HG02571 (cell line): ENCODE results near the gene ABHD8.

Experiments used
- ATAC-seq: cut with Tn5 transposase; IDR thresholded peaks from one replicate; pipeline ENCODE4 v1.9.1; 2021; ENCODE audit warnings: mild to moderate bottlenecking, moderate library complexity; ENCODE audit not compliant: unreplicated experiment

Gene ABHD8

DNA sequence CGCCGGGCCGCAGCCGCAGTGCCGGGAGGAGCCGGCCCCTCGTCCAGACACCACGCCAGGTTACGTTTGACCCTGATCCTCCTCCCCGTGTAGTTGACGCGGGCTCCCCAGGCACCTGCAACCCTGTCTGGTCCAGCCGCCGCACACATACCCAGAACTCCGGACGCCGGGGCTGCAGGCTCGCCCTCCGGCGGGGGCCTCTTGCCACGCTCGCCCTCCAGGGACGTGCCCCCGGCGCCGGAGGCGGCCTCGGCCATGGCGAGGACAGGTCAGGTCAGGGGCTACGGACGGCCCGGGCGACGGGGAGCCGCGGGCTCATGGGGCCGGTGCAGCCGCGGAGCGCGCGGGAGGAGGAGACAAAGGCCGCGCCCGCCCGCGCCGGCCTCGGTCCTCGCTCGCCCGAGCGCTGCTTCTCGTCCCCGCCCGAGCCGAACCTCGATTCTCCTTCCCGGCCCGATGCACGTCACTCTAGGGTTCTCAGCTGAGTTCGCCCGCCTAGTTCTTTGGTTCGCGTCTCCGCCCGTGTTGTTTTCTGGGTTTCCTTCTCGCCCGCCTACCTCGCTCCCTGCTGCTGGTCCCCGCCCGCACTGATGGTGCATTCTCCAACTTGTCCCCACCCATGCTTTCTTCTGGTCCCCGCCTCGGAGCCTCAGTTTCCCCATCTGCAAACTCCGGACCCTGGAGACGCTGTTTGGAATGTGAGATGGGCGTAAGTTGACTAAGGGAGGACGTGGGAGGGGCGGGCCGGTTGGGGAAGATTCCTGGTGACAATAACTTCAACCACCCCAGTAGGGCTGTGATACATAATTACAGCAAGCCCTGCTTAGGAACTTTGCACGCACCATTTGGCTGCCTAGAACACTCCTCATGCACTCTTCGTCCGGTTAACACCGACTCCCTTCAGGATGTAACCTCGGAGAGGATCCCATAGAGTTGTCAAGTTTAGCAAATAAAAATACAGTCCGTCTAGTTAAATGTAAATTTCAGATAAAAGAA, 31.5 kb upstream of the ABHD8 start, which contains the start of gene ANO8:
Gene ANO8 (minus strand): TSS at position 442 of the 996 bp plus-strand sequence. CDS start 185 bp downstream, at position 257.
- peak; percentile 40 for ATAC-seq

DNA sequence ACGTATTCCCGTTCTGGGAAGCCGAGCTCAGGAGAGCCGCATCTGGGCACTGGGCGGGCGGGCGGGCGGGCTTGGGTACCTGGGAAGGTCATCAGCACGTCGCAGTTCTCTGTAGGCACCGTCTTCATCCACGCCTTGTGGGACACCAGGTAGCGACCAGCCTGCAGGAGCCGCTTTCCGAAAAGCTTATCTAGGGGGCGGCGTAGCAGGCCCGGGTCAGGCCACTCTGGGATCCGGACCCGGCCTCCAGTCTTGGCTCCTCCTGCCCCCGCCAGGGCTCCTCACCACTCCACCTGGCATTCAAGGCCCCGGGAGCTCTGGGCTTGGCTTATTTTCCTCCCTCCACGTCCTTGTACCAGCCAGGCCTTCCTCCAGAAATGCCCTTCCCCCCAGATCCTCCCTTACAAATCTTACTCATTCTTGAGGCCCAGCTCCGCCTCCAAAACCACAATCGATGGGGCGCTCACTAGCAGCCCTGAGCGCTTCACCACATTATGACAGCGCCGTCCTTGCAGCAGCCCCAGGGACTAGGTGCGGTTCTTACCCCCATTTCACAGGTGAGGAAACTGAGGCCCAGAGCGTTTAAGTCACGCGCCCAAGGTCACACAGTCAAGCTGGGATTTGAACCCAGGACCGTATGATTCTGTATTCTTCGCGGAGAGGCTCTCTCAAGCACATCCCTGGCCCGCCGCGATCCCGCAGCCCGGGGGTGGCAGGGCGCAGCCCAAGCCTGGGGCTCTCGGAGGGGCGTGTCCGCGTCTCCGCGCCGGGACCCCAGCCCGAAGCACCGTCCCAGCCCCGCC, 30.6 kb upstream of the ABHD8 start:
- ATAC-seq = no peak

DNA sequence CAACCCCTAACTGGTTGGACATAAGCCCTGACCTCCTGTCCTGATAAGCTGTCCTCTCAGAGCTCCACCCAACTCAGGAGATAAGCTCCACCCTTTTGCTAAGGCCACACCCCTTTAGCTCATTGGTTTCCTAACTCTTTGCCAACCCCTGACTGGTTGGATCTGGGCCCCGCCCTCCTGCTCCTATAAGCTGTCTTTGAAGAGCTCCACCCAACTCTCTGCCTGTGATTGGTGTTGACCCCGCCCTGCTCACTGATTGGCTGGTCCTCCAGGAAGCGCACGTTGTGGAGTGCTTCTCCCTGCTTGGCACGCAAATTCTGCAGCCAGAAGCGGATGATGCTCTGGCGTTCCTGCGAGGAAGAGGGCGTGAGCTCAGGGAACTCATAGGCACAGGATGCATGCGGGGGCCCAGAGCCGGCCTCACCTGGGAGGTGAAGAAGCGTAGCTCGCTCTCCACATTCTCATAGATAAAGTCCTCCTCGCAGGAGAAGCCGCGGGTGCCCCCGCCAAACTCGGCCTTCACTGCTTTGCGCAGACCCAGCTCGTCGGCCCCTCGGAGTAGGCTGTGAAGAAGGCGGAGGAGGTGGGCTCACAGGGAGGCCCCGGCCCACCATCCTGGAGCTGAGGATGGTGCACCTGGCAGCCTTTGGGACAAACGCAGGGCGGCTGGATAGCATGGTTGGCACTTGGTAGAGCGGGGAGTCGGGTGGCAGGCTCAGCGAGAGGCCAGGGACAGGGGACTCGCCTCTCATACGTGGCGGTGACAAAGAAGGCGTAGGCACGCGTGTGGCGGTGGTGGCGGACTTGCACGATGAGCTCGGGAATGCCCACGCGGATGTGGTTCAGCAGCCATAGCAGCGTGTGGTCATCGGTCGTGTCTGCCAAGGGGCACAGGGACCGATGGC, 29.7 kb upstream of the ABHD8 start:
- ATAC-seq = no peak

DNA sequence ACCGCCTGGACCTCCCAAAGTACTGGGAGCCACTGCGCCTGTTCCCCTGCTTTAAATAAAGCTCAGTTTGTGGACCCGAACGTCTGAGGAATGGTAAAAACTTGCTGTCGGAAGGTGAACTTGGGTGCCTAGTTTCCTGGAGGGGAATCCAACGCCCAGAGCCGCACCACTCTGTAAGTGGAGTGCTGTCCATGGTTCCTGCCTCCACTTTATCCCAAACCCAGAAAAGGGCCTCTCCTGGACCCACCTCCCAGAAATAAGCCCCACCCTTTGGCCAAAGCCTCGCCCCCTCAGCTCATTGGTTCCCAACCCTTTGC, 29.1 kb upstream of the ABHD8 start:
- ATAC-seq = no peak

DNA sequence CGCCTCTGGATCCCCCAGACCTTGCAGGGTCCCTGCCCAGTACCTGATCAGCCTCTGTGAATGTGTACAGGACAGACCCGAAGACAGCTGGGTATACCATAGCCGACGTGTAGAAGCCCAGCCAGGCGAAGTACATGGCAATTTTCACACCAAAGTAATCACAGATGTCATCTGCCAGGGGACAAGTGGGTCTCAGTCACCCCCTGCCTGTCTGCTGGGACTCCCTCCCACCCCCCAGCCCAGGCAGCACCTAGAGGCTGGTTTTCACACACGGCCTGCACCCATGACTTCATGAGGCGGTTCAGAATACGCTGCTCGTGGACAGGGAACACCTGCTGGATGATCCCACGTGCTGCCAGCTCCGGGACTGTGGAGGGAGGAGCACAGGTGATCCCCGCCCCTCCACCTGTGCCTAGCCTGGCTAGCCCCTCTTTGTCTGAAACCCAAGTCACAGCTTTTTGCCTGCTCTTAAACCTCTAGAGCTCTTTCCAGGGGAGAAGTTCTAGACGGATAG, 27.9 kb upstream of the ABHD8 start:
- ATAC-seq = no peak

DNA sequence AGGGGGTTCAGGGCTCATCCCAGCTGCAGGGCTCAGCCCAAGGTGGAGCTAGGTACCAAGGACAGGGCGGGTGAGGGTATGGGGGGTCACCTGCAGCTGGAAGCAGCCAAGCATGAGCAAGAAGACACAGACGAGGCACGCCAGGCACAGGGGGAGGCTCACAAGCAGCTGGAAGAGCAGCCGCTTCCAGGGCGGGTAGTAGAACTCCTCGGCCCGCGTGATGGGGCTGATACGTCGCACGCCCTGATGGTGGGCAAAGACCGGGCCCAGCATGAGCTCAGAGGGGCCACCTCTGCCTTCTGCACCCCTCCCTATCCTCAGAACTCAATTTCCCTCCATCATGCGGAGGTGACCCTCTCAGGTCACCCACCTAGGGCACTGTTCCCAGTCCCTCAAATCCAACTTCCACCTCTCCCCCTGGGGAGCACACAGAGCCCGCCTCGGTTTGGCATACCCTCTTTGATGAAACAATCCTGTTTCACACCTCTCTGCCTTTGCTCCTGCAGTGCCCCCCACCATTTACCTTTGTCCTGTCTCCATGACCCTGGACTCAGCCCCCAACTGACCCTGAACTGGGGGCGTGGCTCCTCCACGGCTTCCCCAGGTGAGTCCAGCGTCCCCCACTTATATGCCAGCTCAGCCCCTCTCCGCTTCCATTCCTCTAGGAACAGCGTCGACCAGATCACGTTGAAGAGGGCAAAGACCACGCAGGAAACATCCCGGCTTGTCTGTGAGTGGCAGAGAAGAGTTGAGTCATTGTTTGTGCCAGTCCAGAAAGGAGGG, 27.2 kb upstream of the ABHD8 start:
- ATAC-seq = no peak

DNA sequence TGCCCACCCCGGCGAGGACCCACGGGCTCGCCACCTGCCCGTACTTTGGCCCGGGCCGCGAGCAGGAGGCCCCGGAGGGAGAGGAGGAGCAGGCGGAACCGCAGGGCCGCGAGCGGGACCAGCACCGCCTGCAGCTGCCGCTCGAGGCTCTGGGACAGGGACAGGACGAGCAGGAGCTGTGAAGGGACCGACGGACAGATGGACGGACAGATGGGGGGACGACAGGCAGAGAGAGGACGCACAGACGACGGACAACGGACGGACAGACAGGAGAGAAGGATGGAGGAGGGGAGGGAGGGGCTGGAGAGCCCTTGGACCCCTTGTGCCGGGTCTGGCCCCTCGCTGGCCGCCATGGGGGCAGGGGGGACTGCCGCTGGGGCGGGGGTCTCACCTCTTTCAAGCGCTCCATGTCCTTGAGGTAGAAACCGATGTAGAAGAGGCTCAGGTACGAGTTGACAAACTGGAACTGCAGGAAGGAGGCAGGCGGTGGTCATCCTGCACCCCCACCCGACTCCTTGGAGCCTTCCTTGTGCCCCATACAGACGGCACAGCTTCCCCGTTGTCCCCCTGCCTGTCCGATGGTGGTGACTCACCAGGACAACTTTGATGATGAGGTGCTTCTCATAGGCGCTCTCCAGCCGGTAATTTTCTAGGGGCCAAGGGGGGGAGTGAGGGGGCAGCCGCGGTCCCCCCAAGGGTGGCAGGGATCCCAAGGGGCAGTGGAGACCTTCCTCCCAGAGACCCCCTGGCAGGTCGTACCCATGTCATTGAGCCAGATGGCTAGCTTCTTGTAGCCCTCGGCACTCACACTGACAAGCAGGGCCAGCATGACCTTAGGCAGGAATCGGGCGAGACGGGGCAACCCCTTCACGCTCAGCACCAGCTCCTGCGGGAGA, 26.4 kb upstream of the ABHD8 start:
- ATAC-seq = no peak

DNA sequence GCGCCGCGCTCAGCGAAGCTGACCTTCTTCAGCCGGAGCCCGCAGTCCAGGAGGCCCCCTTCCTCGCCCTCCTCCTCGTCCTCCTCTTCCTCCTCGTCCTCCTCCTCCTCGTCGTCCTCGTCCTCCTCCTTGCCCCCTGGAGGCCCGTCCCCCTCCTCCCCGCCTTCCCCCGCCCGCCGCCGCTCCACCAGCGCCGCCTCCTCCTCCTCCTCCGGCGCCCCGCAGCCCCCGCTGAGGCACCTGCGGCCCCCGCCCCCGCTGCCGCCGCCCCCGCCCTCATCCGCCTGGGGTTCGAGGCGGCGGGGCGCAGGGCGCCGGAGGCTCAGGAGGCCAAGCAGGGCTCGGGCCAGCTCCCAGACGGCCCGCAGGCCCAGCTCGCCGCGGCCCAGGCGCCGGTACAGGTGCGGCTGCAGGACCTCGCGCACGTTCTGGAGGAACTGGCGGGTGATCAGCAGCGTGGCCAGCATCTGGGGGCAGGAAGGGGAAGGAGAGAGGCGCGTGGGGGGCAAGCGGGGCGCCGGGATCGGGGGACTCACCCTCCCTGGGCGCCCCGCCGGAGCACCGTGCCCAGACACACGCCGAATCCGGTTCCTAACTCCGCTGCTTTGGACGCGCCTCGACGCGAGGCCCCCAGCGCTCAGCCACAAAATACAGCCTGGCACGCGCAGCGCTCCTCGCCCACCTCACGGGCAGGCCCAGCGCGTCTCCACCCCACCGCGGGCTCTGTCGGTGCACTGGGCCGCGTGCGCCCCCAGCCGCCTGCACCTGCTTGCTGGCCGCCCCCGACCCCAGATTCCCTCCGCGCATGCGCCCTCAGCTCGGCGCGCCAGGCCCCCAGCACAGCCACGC, 25.5 kb upstream of the ABHD8 start:
- no peak for ATAC-seq

DNA sequence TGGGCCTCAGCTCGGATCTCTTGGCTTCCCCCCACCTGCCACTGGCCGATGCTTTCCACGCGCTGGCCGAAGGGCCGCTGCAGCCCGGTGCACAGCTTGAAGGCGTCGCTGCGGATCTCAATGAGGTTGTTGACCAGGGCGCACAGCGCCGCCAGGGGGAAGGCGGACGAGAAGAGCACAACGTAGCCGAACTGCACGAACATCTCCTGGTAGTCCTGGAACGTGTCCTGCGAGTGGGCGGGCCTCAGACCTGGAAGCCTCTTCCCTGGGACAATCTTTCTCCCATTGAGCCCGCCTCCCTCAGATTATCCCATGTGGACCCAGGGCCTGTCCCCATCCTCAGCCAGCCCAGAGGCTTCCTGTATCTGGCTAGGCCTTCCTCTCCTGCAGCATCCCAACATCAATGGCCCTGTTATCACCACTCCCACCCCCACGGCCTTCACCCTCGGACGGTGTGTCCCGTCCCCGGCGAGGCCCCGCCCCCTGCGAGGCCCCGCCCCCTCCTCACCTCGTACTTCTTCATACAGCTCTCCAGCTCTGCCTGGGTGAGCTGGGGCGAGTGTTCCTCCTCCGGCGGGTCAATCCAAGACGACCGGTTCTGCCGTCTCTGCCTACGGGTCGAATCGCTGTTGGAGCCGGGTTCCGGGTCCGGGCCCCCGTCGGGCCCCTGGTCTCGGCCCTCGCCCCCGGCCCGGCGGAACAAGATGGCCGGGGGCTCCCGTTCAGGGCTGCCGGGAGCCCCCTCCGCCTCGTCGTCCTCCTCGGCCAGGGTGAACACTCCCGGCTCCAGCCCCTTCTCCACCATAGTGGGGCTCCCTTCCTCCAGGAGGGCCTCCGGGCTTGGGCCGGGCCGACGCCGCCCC, 24.7 kb upstream of the ABHD8 start:
- ATAC-seq = no peak

DNA sequence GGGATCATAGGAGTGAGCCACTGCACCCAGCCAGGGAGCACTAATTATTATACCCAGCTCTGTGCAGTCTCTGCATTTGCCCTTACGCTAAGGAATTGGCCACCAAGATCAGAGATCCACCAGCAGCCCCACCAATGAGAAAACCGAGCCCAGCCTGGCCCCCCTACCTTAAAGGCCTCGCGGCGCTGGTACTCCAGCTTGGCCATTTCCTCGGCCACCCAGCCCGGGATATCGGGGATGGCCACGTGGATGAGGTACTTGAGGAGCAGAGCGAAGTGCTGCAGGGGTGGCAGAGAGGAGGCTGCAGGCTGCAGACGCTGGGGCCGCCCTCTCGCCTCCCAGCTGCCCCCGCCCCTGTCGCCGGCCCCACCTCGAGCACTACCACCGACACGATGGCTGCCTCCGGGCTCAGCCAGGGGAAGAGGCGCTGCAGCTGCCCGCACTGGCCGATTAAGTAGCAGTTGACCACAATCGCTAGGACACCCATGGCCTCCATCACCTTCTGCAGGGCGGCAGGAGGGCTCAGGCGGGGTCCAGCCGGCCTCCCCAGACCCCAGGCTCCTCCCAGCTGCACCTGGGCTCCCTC, 23.9 kb upstream of the ABHD8 start:
- no peak for ATAC-seq

DNA sequence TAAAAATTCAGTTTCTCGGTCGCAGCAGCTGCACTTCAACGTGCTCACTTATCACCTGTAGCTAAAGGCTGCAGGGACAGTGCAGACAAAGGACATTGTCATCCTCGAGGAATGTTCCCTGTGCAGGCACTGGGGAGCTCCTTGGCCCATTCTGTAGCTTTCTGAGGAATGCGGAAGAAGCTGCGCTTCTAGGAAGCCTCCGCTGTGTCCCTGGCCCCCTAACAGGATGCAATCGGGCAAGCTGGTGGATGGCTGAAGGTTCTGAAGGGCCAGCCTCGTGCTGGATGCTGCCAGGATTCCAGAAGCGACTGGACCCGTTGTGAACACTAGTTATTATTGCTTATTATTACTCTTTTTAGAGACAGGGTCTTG, 23.4 kb upstream of the ABHD8 start:
- ATAC-seq = no peak

DNA sequence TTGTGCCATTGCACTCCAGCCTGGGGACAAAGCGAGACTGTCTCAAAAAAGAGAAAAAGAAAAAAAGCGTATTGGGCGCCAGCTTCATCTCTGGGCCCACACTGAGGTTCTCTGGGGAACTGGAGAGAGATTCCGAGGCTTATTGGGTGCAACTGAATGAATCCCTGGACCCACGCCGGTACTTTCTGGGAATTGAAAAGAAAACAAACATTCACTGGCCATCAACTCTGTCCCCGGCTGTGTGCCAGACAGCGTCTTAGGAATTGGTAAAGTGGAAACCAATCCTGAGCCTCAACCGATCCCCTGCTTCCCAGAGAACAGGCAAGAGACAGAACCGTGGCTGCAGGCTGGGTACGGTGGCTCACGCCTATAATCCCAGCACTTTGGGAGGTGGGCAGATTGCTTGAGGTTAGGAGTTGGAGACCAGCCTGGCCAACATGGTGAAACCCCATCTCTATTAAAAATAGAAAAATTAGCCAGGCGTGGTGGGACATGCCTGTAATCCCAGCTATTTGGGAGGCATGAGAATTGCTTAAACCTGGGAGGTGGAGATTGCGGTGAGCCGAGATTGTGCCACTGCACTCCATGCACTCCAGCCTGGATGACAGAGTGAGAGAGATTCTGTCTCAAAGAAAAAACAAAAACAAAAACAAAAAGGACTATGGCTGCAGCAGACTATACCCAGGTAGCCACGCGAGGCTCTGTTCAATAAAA, 22.8 kb upstream of the ABHD8 start:
- no peak for ATAC-seq

DNA sequence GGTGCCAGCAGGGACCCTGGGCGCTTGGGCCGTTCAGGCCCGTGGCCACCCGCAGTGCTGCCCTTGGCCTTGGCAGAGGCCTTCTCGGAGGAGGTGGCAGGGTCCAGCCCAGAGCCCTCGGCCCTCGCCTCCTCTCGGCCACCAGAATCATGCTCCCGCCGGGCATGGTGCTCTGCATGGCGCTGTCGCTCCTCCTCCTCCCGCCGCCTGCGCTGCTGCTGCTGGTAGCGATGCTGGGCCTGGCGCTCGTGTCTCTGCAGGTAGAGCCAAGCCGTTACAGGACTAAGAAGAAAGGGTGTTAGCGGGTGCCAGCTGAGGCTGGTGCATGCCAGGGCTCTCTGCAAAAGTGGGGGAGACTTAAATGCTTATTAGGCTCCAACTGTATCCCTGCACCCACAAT, 21.9 kb upstream of the ABHD8 start:
- ATAC-seq = no peak

DNA sequence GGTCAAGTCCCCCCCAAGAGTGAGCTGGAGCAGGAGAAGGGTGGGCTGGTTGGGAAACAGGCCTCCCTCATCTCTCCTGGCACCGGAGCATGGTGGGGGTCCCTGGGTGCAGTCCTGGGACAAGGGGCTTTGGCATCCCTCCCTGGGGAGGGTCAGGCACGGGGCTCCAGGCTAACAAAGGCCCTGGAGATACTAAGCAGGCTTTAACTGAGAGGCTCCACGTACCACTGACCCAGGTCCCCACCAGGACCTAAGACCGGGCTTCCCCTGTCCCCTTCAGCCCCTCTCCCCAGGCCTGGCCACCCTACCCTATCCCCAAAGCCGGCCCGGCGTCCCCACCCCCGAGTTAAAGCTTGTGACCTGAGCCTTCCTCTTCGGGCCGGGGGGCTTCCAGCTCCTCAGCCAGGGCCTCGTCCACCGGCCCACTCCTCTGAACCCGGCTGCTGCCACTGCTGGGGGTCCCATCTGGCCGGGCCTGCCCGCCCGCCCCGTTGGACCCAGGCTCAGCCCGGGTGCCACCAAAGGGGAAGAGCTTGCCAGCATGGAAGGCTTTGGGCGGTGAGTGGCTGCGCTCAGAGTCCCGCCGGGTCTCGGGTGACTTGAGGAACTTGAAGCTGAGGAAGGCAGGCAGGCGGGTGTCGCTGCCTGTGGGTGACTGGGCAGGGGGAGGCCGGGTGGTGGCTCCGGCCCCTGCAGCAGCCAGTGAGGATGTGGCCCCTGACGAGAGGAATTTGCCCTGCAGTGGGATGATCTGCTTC, 21.3 kb upstream of the ABHD8 start:
- no peak for ATAC-seq

DNA sequence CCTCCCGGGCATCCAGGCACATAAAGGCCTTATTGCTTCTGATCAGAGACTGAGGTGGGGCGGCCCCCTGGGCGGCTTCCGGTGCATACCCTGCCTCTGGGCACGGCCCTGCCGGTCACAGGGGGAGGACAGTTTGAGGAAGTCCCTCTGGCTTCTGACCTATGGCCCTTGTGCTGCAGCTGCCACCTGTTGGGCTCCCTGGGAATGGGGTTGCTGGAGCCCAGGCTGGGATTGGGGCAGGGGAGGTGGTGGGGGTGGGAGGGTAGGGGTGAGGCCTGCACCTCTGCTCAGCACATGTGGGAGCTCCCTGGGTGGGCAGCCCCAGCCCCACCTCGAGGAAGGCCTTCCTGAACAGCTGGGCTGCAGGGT, 20.7 kb upstream of the ABHD8 start:
- no peak for ATAC-seq
